ENCODE results near the gene ORM2.

The ORM2 gene

GRCh38 chr9:114371973-114372917, 42.6 kb downstream of the ORM2 start:
- peak; percentile 82 for DNase-seq

GRCh38 chr9:114372921-114373448, 43.3 kb downstream of the ORM2 start:
- DNase-seq = peak; percentile 95

GRCh38 chr9:114373960-114374730, 44.5 kb downstream of the ORM2 start:
- DNase-seq = no peak

GRCh38 chr9:114374936-114375335, 45.3 kb downstream of the ORM2 start:
- no peak for DNase-seq

- DNase-seq = no peak
These were observed 45.9 kb downstream of the ORM2 start for GRCh38 chr9:114375386-114376175.

GRCh38 chr9:114376586-114377445, 47.1 kb downstream of the ORM2 start:
- DNase-seq = no peak

- DNase-seq = no peak
These were observed 48.3 kb downstream of the ORM2 start for GRCh38 chr9:114378016-114378415.

- no peak for DNase-seq
These were observed 49.2 kb downstream of the ORM2 start for GRCh38 chr9:114378883-114379282.

Data from activated CD4-positive, alpha-beta T cell treated with anti-CD3 and anti-CD28 coated beads, Interleukin-2, amount 50 U/mL, for 16 hours (primary cell).